IPS-18a (cell line): ENCODE data around the gene CYP1A1.
"Not testable (repeated sequence)": the region's sequence is repeated elsewhere in the genome, so short reads cannot be mapped to it uniquely, and the experiment has no call there.

Experiments
- H3K27ac ChIP-seq: one replicate; pipeline ENCODE4 v1.5.1; 2013; ENCODE audit warnings: low read length
- H3K27me3 ChIP-seq: one replicate; pipeline ENCODE4 v1.6.1; 2013; ENCODE audit warnings: mild to moderate bottlenecking, low read length; ENCODE audit not compliant: control insufficient read depth, insufficient read depth
- H3K36me3 ChIP-seq: one replicate; pipeline ENCODE4 v1.6.1; 2013; ENCODE audit warnings: low read depth, low read length; ENCODE audit not compliant: control insufficient read depth
- H3K4me1 ChIP-seq: one replicate; pipeline ENCODE4 v1.6.1; 2013; ENCODE audit warnings: low read depth, low read length; ENCODE audit not compliant: control insufficient read depth
- H3K4me3 ChIP-seq: one replicate; pipeline ENCODE4 v1.5.1; 2013; ENCODE audit warnings: low read length
- H3K9ac ChIP-seq: one replicate; pipeline ENCODE4 v1.6.1; 2013; ENCODE audit warnings: mild to moderate bottlenecking, low read length, moderate library complexity
- H3K9me3 ChIP-seq: one replicate; pipeline ENCODE4 v1.6.1; 2013; ENCODE audit warnings: low read depth, low read length; ENCODE audit not compliant: control insufficient read depth

CYP1A1 gene

DNA sequence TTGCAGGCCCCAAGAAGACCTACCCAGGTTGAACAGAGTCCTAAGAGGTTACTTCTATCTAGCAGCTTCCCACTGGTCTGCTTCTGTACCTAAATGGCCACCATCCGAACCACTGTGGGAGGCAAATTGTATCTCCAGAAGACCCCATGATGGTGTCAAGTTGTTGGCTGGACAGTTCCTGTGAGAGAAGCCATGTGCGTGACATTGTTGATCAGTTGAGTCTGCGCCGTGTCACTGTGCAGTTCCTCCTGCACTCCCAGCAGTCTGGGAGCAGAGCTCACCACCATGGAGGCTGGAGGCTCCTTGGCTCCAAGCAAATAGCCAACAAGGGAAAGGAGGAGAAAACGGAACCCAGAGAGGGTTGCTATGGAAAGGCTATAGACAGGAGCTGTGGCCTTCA lies 7.5 kb upstream of the CYP1A1 start:
- Histone ChIP-seq H3K27ac (no peak overlapping the region), H3K9ac (no peak overlapping the region), H3K4me3 (no peak overlapping the region), H3K9me3 (no peaks in the 10 kb centered on the region), H3K27me3 (peaks cover 4% of the 10 kb centered on the region), H3K36me3 (no peaks in the 10 kb centered on the region), H3K4me1 (no peaks in the 10 kb centered on the region)

DNA sequence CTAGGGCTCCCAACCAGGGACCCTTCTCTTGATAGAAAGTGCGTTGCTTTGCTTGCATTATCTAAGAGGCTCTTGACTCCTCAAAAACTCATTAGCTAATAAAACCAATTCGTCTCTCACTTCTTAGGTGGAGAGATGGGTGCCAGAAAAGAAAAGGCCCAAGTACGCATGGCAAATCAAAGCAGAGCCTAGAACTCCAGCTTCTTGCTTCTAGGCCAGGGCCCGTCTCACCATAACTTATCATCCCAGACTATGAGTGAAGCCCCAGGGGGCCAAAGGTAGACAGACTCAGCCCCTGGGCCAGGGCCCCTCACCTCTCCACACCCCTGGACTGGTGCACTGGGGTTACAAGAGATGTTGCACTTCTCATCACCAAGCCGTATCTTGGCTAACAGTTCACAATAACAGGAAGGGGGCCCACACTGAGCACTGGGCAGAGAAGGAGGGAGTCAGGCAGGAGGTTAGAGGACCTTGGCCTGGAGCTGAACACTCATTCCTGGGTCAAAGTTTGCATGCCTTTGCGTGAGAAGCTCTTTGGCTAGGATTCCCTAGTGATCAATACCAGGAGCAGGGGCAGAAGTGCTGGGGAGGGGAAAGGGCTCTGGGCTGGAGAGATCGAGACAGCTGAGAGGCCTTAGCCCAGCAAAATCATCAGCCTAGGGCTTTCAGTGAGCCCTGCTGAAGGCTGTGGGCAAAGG lies 5.4 kb upstream of the CYP1A1 start:
- Histone ChIP-seq H3K9me3 (no peaks in the 10 kb centered on the region), H3K27me3 (peaks cover 25% of the 10 kb centered on the region), H3K9ac (no peak overlapping the region), H3K36me3 (no peaks in the 10 kb centered on the region), H3K4me3 (no peak overlapping the region), H3K27ac (no peak overlapping the region), H3K4me1 (no peaks in the 10 kb centered on the region)

DNA sequence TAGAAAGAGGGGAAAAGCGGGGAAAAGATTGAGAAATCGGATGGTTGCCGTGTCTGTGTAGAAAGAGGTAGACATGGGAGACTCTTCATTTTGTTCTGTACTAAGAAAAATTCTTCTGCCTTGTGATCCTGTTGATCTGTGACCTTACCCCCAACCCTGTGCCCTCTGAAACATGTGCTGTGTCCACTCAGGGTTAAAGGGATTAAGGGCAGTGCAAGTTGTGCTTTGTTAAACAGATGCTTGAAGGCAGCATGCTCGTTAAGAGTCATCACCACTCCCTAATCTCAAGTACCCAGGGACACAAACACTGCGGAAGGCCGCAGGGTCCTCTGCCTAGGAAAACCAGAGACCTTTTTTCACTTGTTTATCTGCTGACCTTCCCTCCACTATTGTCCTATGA lies 4.0 kb upstream of the CYP1A1 start:
- not testable (repeated sequence) for H3K4me3 ChIP-seq, H3K4me1 ChIP-seq, H3K36me3 ChIP-seq, H3K27ac ChIP-seq, H3K9me3 ChIP-seq, H3K9ac ChIP-seq
- peaks cover 36% of the 10 kb centered on the region for H3K27me3 ChIP-seq

DNA sequence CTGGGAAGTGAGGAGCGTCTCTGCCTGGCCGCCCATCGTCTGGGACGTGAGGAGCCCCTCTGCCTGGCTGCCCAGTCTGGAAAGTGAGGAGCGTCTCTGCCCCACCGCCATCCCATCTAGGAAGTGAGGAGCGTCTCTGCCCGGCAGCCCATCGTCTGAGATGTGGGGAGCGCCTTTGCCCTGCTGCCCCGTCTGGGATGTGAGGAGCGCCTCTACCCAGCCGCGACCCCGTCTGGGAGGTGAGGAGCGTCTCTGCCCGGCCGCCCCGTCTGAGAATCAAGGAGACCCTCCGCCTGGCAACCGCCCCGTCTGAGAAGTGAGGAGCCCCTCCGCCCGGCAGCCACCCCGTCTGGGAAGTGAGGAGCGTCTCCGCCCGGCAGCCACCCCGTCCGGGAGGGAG lies 3.4 kb upstream of the CYP1A1 start:
- H3K27me3 ChIP-seq, result peaks cover 37% of the 10 kb centered on the region

DNA sequence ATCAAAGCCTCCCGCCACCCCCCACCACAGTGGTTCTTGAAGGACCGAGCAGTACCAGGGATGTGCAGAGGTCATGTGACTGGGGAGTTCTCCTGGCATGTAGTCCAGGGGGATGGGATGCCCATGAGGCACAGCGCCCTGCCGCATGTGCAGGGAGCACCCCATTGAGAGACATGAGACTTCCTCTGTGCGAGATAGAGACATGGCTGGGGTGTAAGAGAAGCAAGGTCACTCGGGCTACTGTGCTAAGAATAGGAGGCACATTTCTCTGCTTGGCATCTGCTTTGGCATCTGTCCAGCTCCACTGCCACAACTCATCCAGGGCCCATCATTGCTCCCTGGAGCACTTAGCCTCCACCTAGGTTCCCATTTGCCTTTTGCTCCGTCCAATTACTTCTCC lies 2.4 kb upstream of the CYP1A1 start:
- no peaks in the 10 kb centered on the region for H3K9me3 ChIP-seq
- no peaks in the 10 kb centered on the region for H3K4me1 ChIP-seq
- H3K9ac ChIP-seq, result no peak overlapping the region
- peaks cover 37% of the 10 kb centered on the region for H3K27me3 ChIP-seq
- H3K36me3 ChIP-seq, result no peaks in the 10 kb centered on the region
- H3K4me3 ChIP-seq, result no peak overlapping the region
- H3K27ac ChIP-seq, result no peak overlapping the region

More for the DNA sequence above, 3.4 kb upstream of the CYP1A1 start:
- H3K27ac ChIP-seq, H3K36me3 ChIP-seq, H3K9me3 ChIP-seq, H3K9ac ChIP-seq, H3K4me1 ChIP-seq, H3K4me3 ChIP-seq: not testable (repeated sequence)

DNA sequence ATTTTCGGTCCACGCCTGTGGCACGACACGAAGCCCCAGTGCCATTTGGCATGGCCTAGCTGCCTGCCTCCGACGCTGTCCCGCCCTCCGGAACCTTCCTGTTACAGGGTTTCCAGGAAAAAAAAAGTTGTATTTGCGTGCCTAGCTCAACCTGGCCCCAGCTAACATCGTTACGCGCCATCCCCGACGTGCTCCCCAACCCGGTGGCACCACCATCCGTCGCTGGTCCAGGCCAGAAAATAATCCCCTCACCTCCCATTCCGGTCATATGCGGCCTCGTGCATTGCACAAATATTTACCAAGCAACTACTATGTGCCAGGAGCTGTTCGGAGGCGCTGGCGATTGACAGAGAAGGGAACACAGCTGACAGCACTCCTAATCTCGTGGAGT lies 1.4 kb upstream of the CYP1A1 start:
- Histone ChIP-seq H3K27me3 (peaks cover 37% of the 10 kb centered on the region), H3K9ac (no peak overlapping the region), H3K36me3 (no peaks in the 10 kb centered on the region), H3K9me3 (no peaks in the 10 kb centered on the region), H3K27ac (no peak overlapping the region), H3K4me1 (no peaks in the 10 kb centered on the region), H3K4me3 (peak overlapping the region; percentile 71)

DNA sequence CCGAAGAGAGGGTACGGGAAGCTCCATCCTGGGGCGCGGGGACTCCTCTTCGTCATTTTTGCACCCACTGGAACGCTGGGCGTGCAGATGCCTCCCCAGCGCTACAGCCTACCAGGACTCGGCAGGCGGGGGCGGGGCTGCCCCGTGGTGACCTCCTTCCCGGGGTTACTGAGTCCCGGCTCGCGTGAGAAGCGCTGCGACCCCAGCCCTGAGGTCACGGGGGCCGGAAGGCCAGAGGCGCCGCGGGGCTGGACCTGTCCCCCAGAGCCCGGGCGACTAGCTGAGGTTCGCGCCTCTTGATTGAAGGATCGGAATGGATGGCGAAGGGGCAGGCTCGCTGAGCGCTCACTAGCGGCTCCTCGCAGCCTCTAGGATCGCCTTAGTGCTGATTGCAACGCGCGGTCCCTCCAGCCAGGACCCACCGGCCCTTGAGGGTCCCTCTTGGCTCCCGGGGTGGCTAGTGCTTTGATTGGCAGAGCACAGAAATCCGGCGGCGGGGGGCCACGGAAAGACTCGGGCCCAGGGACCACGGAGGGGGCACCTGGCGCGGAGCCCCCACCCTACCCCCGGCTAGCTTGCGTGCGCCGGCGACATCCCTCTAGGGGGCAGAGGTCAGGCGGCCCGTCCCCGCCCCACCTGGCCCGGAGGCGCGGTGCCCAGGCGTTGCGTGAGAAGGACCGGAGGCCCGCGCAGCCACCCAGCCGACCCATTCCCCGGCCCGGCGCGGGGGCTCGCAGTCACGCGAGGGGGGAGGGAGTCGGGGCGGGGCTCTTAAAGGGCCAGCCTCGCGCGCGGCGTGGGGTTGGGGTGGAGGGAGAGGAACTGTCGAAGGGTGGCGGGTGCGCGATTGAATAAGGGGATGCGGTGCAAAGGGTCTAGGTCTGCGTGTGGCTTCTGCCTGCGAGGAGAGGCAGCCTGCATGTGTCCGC lies 781 bp upstream of the CYP1A1 start:
- H3K27ac ChIP-seq, result no peak overlapping the region
- no peak overlapping the region for H3K9ac ChIP-seq
- H3K27me3 ChIP-seq, result peaks cover 37% of the 10 kb centered on the region
- H3K4me1 ChIP-seq, result no peaks in the 10 kb centered on the region
- H3K9me3 ChIP-seq, result no peaks in the 10 kb centered on the region
- no peaks in the 10 kb centered on the region for H3K36me3 ChIP-seq
- peak overlapping the region; percentile 71 for H3K4me3 ChIP-seq

DNA sequence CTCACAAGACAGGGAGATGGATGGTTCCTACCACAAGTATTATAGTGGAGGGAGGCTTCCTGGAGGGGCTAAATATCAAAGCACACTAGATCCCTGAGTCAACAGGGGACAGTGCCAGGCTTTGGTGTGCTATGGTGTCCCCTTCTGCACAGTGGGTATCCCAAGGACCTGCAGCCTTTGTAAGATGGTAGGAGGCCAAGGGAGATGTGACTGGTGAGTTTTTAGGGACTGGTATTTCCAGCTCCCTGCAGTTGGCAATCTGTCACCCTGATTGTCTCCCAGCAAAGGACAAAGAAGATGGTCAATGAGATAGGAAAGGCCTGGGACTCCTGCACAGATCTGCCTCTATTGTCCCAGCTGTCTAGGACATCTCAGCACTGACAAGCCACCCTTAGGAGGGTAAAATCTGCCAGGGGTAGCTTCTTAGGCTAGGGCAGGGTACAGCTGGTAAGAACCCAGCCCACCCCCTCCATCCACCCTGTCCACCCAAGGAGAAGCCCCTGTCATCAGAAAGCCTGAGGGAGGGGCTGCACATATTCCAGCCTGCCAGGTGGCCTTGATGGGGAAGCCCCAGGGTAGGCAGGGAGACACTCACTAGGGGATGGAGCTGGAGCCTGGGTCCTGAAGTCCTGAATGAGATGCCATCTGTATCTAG lies 631 bp downstream of the CYP1A1 start:
- Histone ChIP-seq H3K27ac (no peak overlapping the region), H3K9ac (no peak overlapping the region), H3K9me3 (no peaks in the 10 kb centered on the region), H3K4me3 (no peak overlapping the region), H3K27me3 (peaks cover 37% of the 10 kb centered on the region), H3K4me1 (no peaks in the 10 kb centered on the region), H3K36me3 (no peaks in the 10 kb centered on the region)

DNA sequence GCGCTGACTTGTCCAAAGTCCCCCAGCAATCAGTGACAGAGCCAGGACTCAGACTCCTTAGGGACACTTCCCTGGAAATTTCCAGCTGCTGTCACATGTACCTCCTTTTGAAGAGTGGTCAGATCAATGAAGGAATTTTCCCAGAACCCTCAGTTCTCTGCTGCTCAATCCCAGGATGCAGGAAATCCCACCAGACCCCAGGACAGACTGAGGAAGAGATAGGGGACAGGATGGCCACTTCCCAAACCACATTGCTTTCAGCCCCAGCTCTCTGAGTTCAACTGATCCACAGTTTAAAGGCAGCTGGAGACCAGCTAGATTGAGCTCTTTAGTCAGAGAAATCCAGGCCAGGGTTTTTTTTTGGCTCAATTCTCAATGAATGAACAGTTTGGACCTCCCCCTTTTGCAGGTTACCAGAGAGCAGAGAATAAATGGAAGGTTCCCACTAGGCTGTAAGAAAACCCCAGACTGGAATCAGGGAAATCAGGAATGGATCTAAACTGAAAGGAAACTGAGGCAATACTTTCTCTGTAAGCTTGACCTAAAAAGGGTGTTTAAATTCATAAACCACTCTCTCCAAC lies 1.5 kb downstream of the CYP1A1 start:
- Histone ChIP-seq H3K4me3 (no peak overlapping the region), H3K36me3 (no peaks in the 10 kb centered on the region), H3K27me3 (peaks cover 37% of the 10 kb centered on the region), H3K9ac (no peak overlapping the region), H3K27ac (no peak overlapping the region), H3K9me3 (no peaks in the 10 kb centered on the region), H3K4me1 (no peaks in the 10 kb centered on the region)

DNA sequence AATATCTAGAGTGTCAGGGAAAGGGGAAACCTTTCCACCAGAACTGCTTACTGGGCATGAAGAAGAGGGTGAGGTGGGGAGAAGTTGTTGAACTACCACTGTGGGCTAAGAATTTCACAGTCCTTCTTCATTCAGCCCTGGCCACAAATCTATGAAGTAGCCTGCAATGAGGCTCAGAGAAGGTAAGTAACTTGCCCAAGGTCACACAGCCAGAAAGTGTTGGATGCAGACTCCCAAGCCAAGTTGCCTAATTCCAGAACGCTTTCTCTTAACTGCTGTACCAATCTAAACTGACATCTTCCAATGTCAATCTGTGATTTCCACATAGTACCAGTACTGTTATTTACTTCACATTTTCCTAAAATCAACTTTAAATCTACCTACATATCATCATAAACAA lies 2.1 kb downstream of the CYP1A1 start:
- Histone ChIP-seq H3K36me3 (no peaks in the 10 kb centered on the region), H3K9me3 (no peaks in the 10 kb centered on the region), H3K27me3 (peaks cover 36% of the 10 kb centered on the region), H3K9ac (no peak overlapping the region), H3K4me3 (no peak overlapping the region), H3K4me1 (no peaks in the 10 kb centered on the region), H3K27ac (no peak overlapping the region)

DNA sequence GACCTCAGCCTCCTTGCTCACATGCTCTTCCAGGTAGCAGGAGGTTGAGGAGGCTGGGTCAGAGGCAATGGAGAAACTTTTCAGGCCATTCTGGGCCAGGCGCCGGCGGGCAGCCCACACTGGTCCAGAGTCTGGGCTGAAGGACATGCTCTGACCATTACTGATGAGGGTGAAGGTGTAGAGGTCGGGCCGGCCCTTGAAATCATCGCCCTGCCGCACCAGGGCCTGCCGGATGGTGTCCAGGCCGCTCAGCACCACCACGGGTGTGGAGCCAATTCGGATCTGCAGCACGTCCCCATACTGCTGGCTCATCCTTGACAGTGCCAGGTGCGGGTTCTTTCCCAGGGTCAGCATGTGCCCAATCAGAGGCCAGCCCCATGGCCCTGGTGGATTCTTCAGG lies 2.7 kb downstream of the CYP1A1 start:
- Histone ChIP-seq H3K9me3 (no peaks in the 10 kb centered on the region), H3K27ac (no peak overlapping the region), H3K4me1 (no peaks in the 10 kb centered on the region), H3K27me3 (peaks cover 30% of the 10 kb centered on the region), H3K4me3 (no peak overlapping the region), H3K9ac (no peak overlapping the region), H3K36me3 (no peaks in the 10 kb centered on the region)
